Kidney epithelial cell (primary cell): ENCODE measurements around the gene LETM1. TPM values are rescaled to one million over a fixed set of nuclear protein-coding genes. Genes with fewer than 3 reads are reported as not detected.
"Not testable (repeated sequence)": the region's sequence is repeated elsewhere in the genome, so short reads cannot be mapped to it uniquely, and the experiment has no call there.

Experiments used
- DNase-seq: peaks from one replicate; pipeline ENCODE4 v3.0.0-alpha.2; 2010; ENCODE audit warnings: low read depth
- H3K27me3 ChIP-seq: 2 replicates; pipeline ENCODE4 v1.6.0; 2011; ENCODE audit warnings: low read length; ENCODE audit not compliant: control insufficient read depth, insufficient read depth
- H3K36me3 ChIP-seq: 2 replicates; pipeline ENCODE4 v1.5.1; 2011; ENCODE audit warnings: low read length; ENCODE audit not compliant: control insufficient read depth, insufficient read depth
- H3K4me3 ChIP-seq: 2 replicates; pipeline ENCODE4 v1.5.1; 2011; ENCODE audit warnings: low read depth, mild to moderate bottlenecking, control low read depth, low read length
- CTCF ChIP-seq: IDR thresholded peaks from 2 replicates; pipeline ENCODE4 v1.5.1; 2011; ENCODE audit warnings: mild to moderate bottlenecking, moderate library complexity, low read length, control low read depth, inconsistent platforms; ENCODE audit not compliant: insufficient read depth, poor library complexity, severe bottlenecking
- total RNA-seq: library from RNA; depleted of rRNA; stranded (reverse); fragments of >200 nt; gene quantifications from 2 replicates; pipeline ENCODE4 v1.2.3, GENCODE V29; 2015

The LETM1 gene
- total RNA-seq, 1 donor from 2014 or later = 41.5 TPM

- DNase-seq = no peak
- TF ChIP-seq CTCF = no peak
- peaks cover 3% of the 10 kb centered on the region for H3K36me3 ChIP-seq
- no peak overlapping the region for H3K4me3 ChIP-seq
- no peaks in the 10 kb centered on the region for H3K27me3 ChIP-seq
Measured at GRCh38 chr4:1841201-1841886, 14.6 kb downstream of the LETM1 start.

GRCh38 chr4:1839282-1839681, 16.7 kb downstream of the LETM1 start:
- no peak for DNase-seq
- peaks cover 3% of the 10 kb centered on the region for H3K36me3 ChIP-seq
- no peak overlapping the region for H3K4me3 ChIP-seq
- TF ChIP-seq CTCF = no peak
- H3K27me3 ChIP-seq = no peaks in the 10 kb centered on the region

- DNase-seq = no peak
- Histone ChIP-seq H3K4me3 (no peak overlapping the region), H3K27me3 (no peaks in the 10 kb centered on the region), H3K36me3 (peaks cover 5% of the 10 kb centered on the region)
- TF ChIP-seq CTCF = no peak
Measured at GRCh38 chr4:1837069-1837468, 18.9 kb downstream of the LETM1 start.

GRCh38 chr4:1836650-1837049, 19.3 kb downstream of the LETM1 start:
- TF ChIP-seq CTCF = no peak
- Histone ChIP-seq H3K36me3 (peaks cover 5% of the 10 kb centered on the region), H3K4me3 (no peak overlapping the region), H3K27me3 (no peaks in the 10 kb centered on the region)
- DNase-seq = no peak

GRCh38 chr4:1835836-1836235, 20.1 kb downstream of the LETM1 start:
- not testable (repeated sequence) for H3K4me3 ChIP-seq, H3K36me3 ChIP-seq, DNase-seq, H3K27me3 ChIP-seq

GRCh38 chr4:1834047-1834775, 21.7 kb downstream of the LETM1 start:
- peaks cover 5% of the 10 kb centered on the region for H3K36me3 ChIP-seq
- no peak overlapping the region for H3K4me3 ChIP-seq
- no peak for TF ChIP-seq CTCF
- no peak for DNase-seq
- no peaks in the 10 kb centered on the region for H3K27me3 ChIP-seq
